Stimulated activated naive B cell treated with anti-CD40 and anti-IgM and Interleukin-4, amounts not matched to agents 10 μg/mL and 1 μg/mL and 100 μg/mL, for 72 hours (primary cell): ENCODE results near the gene OBSCN.

ENCODE experiments used
- ATAC-seq, 2 donors: fragments of 150-1000 bp; cut with Tn5 transposase; replicated peaks; 2 replicates each; pipeline ENCODE4 v1.10.0; 2021; ENCODE audit warnings: moderate library complexity in 1 of 2
- DNase-seq: peaks from one replicate; pipeline ENCODE4 v3.0.0; 2021
- H3K27ac Mint-ChIP-seq: one replicate; pipeline ENCODE4 v1.8.0; 2022; ENCODE audit warnings: mild to moderate bottlenecking, mixed read lengths
- H3K27me3 Mint-ChIP-seq, 2 donors: one replicate each; pipeline ENCODE4 v1.8.0; 2022; ENCODE audit warnings: mixed read lengths in 2 of 2
- H3K36me3 Mint-ChIP-seq, 2 donors: one replicate each; pipeline ENCODE4 v1.8.0; 2022; ENCODE audit warnings: mixed read lengths in 2 of 2, mild to moderate bottlenecking in 1 of 2
- H3K4me1 Mint-ChIP-seq, 2 donors: one replicate each; pipeline ENCODE4 v1.8.0; 2022; ENCODE audit warnings: mixed read lengths in 2 of 2, mild to moderate bottlenecking in 1 of 2
- H3K4me3 Mint-ChIP-seq, 2 donors: one replicate each; pipeline ENCODE4 v1.8.0; 2022; ENCODE audit warnings: mild to moderate bottlenecking in 2 of 2, mixed read lengths in 2 of 2, moderate library complexity in 1 of 2
- H3K9me3 Mint-ChIP-seq, 2 donors: one replicate each; pipeline ENCODE4 v1.8.0; 2022; ENCODE audit warnings: mixed read lengths in 2 of 2, mild to moderate bottlenecking in 1 of 2

OBSCN gene

DNA sequence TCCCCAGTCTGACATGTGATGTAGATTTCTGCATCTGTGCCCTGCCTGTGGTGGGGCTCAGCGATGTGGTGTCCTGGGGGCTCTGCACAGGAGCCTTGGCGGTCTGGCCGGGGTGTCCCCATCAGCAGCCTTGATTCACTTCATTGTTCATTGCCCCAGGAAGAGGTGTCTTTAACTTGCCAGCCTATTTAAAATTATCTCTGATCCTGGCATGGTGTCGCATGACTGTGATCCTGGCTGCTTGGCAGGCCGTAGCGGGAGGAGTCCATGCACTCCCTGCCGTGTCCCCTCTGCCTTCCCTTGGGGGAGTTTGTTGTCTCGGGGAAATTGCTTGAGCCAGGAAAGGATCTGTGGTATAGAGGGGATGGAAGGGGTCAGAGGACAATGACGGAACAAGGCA, 138.9 kb downstream of the OBSCN start:
- peaks cover 1 to 12% of the 10 kb centered on the region in 2 donors for H3K36me3 Mint-ChIP-seq
- H3K27me3 Mint-ChIP-seq: no peaks in the 10 kb centered on the region
- ATAC-seq (no peak), DNase-seq (no peak)
- H3K27ac Mint-ChIP-seq: no peak overlapping the region
- H3K4me3 Mint-ChIP-seq: no peak overlapping the region
- peaks cover 3 to 8% of the 10 kb centered on the region in 2 donors for H3K9me3 Mint-ChIP-seq
- no peaks in the 10 kb centered on the region for H3K4me1 Mint-ChIP-seq

GRCh38 chr1:228347181-228347580, 139.3 kb downstream of the OBSCN start:
- no peak overlapping the region for H3K27ac Mint-ChIP-seq
- DNase-seq (no peak), ATAC-seq (no peak)
- no peaks in the 10 kb centered on the region for H3K4me1 Mint-ChIP-seq
- H3K4me3 Mint-ChIP-seq: no peak overlapping the region
- H3K36me3 Mint-ChIP-seq: peaks cover under 1 to 12% of the 10 kb centered on the region in 2 donors
- H3K9me3 Mint-ChIP-seq: peaks cover 3 to 8% of the 10 kb centered on the region in 2 donors
- no peaks in the 10 kb centered on the region for H3K27me3 Mint-ChIP-seq

DNA sequence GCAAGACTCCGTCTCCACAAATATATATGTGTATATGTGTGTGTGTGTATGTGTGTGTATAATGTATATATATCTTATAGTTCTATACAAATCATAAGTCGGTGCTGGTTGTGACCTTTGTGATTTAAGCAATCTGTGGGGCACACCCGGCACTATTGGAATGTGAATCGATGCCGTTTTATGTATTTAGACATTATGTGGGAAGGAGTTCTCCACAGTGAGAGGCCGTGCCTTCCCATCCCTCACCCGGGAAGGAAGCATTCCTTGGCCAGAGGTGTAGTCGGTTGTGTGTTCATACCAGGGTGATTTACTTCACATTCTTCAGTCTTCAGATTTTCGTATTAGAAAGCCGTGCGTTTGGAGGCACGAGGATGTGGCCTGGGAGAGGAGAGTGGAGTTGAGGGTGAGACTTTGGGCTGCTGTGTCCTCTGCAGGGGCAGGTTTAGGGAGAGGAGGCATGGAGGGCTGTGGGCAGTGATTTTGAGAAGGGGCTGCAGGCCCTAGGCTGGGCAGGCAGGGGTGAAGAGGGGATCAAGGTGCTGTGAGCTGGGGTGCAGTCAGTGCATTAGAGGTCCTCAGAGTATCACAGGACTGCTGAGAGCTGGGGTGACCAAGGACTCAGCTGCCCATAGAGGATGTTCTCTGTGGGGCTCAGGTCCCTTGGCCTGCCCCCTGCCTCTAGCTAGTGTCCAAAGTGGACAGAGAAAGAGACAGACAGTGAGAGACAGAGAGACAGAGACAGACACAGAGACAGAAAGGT, 141.0 kb downstream of the OBSCN start:
- Mint-ChIP-seq H3K27ac (no peak overlapping the region), H3K27me3 (no peaks in the 10 kb centered on the region), H3K9me3 (peaks cover 0 to 2% of the 10 kb centered on the region in 2 donors), H3K4me3 (no peak overlapping the region), H3K4me1 (no peaks in the 10 kb centered on the region), H3K36me3 (peaks cover 0 to 3% of the 10 kb centered on the region in 2 donors)
- no peak for ATAC-seq
- no peak for DNase-seq

- Mint-ChIP-seq H3K4me1 (no peaks in the 10 kb centered on the region), H3K27me3 (no peaks in the 10 kb centered on the region), H3K9me3 (peaks cover 0 to 1% of the 10 kb centered on the region in 2 donors), H3K4me3 (no peak overlapping the region), H3K27ac (no peak overlapping the region), H3K36me3 (peaks cover 0 to 1% of the 10 kb centered on the region in 2 donors)
- ATAC-seq (no peak), DNase-seq (no peak)
These were observed 141.9 kb downstream of the OBSCN start for GRCh38 chr1:228349701-228350171.

GRCh38 chr1:228350179-228350742, 142.4 kb downstream of the OBSCN start:
- H3K36me3 Mint-ChIP-seq: no peaks in the 10 kb centered on the region
- H3K27me3 Mint-ChIP-seq: no peaks in the 10 kb centered on the region
- H3K4me3 Mint-ChIP-seq: no peak overlapping the region
- DNase-seq (no peak), ATAC-seq (no peak)
- no peaks in the 10 kb centered on the region for H3K9me3 Mint-ChIP-seq
- no peaks in the 10 kb centered on the region for H3K4me1 Mint-ChIP-seq
- no peak overlapping the region for H3K27ac Mint-ChIP-seq

- no peaks in the 10 kb centered on the region for H3K9me3 Mint-ChIP-seq
- no peaks in the 10 kb centered on the region for H3K27me3 Mint-ChIP-seq
- ATAC-seq (no peak), DNase-seq (no peak)
- no peak overlapping the region for H3K27ac Mint-ChIP-seq
- no peaks in the 10 kb centered on the region for H3K4me1 Mint-ChIP-seq
- no peaks in the 10 kb centered on the region for H3K36me3 Mint-ChIP-seq
- H3K4me3 Mint-ChIP-seq: no peak overlapping the region
These were observed 143.3 kb downstream of the OBSCN start for GRCh38 chr1:228350831-228351781.

GRCh38 chr1:228351850-228352249, 144.0 kb downstream of the OBSCN start:
- ATAC-seq (no peak), DNase-seq (no peak)
- Mint-ChIP-seq H3K27ac (no peak overlapping the region), H3K4me3 (no peak overlapping the region), H3K4me1 (no peaks in the 10 kb centered on the region), H3K27me3 (no peaks in the 10 kb centered on the region), H3K36me3 (no peaks in the 10 kb centered on the region), H3K9me3 (no peaks in the 10 kb centered on the region)

GRCh38 chr1:228352677-228353481, 145.0 kb downstream of the OBSCN start:
- H3K4me3 Mint-ChIP-seq: no peak overlapping the region
- DNase-seq (no peak), ATAC-seq (no peak)
- no peaks in the 10 kb centered on the region for H3K36me3 Mint-ChIP-seq
- no peaks in the 10 kb centered on the region for H3K27me3 Mint-ChIP-seq
- no peak overlapping the region for H3K27ac Mint-ChIP-seq
- no peaks in the 10 kb centered on the region for H3K4me1 Mint-ChIP-seq
- no peaks in the 10 kb centered on the region for H3K9me3 Mint-ChIP-seq

DNA sequence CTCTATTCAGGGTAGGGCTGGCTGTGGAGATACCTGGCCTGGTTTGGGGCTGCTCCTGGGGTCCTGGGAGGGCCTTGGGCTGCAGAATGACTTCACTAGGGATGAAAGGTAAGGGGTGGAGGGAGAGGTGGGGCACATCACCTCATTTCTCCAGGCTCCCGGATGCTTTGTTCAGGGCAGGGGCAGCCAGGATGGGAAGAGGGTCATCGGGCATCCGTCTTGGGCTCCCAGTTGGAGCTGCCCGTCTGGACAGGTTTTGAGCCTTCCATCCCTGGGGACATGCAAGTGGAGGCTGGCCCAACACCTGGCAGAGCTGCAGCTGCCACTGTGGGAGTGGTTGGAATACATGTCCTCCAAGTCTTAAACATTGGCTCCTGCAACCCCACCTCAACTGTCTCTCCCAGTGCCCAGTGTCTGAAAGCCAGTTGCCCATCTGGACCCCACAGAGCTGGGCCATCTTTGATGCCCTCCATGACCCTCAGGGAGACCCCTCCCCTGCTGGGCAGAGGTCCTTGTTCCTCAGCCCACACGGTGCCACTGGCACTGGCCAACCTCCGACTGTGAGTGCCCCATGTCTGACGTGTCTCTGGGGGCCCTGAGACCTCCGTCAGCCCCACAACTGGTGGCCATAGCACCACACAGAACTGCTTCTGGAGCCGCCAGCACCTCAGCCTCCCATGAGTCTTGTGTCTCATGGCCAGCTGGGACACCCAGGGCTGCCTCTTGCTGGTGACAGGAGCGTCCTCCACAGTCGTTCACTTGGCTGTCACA, 145.9 kb downstream of the OBSCN start:
- no peak for ATAC-seq
- no peaks in the 10 kb centered on the region for H3K4me1 Mint-ChIP-seq
- no peaks in the 10 kb centered on the region for H3K27me3 Mint-ChIP-seq
- H3K36me3 Mint-ChIP-seq: no peaks in the 10 kb centered on the region
- H3K4me3 Mint-ChIP-seq: no peak overlapping the region
- no peak for DNase-seq
- no peak overlapping the region for H3K27ac Mint-ChIP-seq
- H3K9me3 Mint-ChIP-seq: no peaks in the 10 kb centered on the region

DNA sequence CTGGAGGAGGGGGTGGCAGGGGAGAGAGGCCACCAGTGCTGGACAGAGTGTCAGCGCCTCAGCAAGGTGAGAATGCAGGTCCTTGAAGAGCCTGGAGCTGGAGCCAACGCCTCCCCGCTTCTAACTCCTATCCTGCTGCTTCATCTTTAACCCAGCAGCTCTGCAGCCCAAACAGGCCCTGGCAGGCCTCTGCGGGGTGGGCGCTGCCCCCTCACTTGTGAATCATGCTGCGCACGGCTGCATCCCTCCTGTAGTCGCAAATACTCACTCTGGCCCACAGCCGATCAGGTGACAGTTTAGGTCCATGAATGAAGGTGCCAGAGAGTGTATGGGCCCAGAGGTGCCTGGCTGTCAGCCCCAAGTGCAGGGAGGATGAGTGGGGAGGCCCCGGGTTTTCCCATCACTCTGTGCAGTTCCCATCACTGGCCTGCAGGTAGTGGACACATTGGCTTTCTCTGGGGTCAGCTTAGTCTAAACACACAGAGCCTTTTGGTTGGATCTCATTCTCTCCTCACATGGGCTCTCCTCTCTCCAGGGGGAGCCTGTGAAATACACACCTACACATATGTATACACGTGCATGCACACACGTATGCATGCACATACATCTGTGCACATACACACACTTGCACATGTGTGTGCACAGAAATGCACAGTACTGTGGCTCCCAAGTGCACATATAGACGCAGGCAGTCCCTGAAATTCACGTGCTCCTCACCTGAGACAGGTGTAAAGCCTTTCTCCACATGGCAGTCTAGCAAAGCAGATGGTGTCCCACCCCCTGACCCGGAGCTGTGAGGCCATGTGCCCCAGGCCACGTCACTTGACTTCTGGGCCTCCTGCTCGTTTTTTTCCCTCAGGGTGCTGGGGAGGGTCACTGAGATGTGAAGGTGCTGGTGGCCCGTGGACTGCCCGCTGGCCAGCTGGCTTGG, 146.8 kb downstream of the OBSCN start:
- Mint-ChIP-seq H3K27ac (no peak overlapping the region), H3K27me3 (no peaks in the 10 kb centered on the region), H3K9me3 (no peaks in the 10 kb centered on the region)

DNA sequence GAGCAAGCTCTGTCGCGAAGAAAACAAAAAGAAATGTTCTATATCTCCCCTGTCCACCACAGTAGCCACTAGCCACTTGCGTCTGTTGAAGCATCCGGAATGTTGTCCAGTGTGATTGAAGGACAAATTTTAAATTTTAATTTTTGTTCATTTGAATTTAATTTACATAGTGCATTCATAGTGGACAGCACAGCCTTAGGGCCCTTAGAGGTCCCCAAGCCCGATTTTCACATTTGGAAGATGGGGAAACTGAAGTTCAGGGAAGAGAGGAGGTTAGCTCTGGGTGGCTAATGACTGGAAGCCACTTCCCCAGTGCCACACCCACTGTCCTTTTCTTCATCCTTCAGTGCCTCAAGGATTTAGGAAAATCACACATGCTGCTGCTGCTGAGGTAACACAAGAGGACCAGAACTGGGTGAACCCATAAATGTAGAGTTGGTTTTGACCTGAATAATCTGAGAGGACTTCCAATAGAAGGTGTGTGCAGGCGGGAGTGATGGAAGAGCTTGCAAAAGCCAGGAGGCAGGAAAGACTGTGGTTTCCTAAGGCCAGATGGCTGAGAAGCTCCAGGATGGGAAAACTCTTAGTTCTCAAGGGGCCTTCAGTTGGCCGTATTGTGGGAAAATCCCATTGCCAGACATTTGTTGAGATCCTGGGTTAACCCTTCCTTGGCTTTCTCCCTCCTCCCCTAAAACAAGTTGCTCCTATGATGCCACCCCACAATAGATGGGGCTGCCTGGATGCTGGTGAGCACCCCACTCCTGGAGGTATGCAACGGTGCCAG, 149.2 kb downstream of the OBSCN start:
- Mint-ChIP-seq H3K4me1 (no peaks in the 10 kb centered on the region), H3K27me3 (no peaks in the 10 kb centered on the region), H3K9me3 (no peaks in the 10 kb centered on the region), H3K27ac (no peak overlapping the region), H3K36me3 (no peaks in the 10 kb centered on the region), H3K4me3 (no peak overlapping the region)
- ATAC-seq (no peak), DNase-seq (no peak)

More for the DNA sequence above, 146.8 kb downstream of the OBSCN start:
- DNase-seq: no peak
- Mint-ChIP-seq H3K4me1 (no peaks in the 10 kb centered on the region), H3K4me3 (no peak overlapping the region), H3K36me3 (no peaks in the 10 kb centered on the region)
- ATAC-seq: peak in 1 of 2 donors; percentile 33
